ENCODE results near the gene ANO3.
A peak's percentile ranks its signal among the peaks of the same experiment; 100 is the strongest.

The ANO3 gene

GRCh38 chr11:26359055-26359454 lies 27.1 kb downstream of the ANO3 start:
- no peak for DNase-seq (ENCODE audit: low read depth)

GRCh38 chr11:26365284-26365683 lies 33.4 kb downstream of the ANO3 start:
- DNase-seq (ENCODE audit: low read depth): no peak

DNA sequence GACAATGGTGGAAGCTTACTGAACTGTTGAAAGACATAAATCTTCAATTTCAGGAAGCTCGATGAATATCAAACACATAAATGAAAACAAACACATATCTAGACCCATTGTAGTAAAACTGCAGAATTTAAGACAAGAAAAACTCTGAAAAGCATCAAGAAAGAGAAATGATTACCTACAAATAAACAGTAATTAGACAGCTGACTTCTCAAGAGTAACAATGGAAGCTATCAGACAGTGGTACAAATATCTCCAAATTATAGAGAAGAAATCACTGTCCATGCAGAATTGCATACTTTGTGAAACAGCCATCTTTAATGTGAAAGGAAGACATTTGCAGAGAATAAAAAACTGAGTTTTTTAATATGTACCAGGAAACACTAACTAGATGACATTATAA lies 45.7 kb downstream of the ANO3 start:
- DNase-seq (ENCODE audit: low read depth): no peak

DNA sequence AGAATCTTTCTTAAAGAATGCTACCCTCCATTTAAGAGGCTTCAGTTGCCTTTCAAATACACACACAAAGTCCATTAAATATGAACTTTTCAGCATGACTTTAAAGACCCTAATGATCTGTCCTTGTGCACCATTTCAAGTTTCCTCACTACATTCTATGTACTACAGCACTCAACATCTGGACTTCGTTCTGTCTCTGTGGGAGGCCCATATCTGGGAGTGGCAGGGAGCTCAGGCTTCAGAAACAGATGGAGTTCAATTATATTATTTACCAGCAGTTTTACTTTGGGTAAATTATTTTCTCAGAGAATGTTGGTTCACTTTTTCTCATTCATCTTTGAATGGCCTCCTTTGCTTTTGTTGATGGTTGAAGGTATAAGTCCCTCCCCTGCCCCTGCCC lies 67.4 kb downstream of the ANO3 start:
- no peak for DNase-seq (ENCODE audit: low read depth)

GRCh38 chr11:26410706-26411366 lies 78.9 kb downstream of the ANO3 start:
- no peak for DNase-seq (ENCODE audit: low read depth)

- DNase-seq (ENCODE audit: low read depth): no peak
Observed at GRCh38 chr11:26412955-26413354, 81.0 kb downstream of the ANO3 start.

GRCh38 chr11:26418386-26418912 lies 86.5 kb downstream of the ANO3 start:
- no peak for DNase-seq (ENCODE audit: low read depth)

DNA sequence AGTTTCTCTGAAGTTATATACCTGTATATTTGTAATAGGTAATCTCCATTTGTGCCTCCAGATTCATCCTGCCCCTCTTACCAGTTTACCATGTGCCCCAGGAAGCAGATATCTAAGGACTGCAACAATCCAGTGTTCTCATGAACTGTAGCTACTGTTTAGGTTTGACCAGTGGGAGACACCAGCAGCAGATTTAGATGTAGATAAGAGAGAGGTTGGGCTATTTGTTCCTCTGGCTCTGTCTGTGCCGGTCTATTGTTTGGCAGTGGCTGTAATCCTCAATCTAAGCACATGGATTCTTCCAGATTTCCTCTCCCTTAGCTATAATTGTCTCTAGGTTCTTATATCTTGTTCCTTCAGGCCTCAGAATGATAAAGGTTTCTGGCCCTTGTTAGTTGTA lies 88.4 kb downstream of the ANO3 start:
- DNase-seq (ENCODE audit: low read depth): no peak

GRCh38 chr11:26424255-26424654 lies 92.3 kb downstream of the ANO3 start:
- no peak for DNase-seq (ENCODE audit: low read depth)

DNA sequence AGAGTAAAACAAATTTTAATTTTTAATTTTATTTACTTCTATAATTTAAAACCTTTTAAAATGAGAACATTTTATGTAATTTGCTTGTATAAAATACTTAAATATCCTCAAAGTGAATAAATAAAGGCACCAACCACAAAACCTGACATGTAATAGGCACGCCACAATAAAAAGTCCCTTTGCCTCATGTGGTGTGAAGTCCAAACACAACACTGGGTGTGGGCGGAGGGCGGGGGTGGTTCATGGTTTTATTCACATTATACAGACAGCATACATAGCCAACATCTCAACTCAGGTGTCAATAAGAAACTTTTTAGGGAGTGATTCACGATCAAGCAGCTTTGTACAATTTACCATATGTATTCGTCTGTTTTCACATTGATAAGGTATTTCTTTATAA lies 107.9 kb downstream of the ANO3 start:
- DNase-seq (ENCODE audit: low read depth): no peak

GRCh38 chr11:26442131-26442530 lies 110.2 kb downstream of the ANO3 start:
- peak; percentile 59 for DNase-seq (ENCODE audit: low read depth)

GRCh38 chr11:26443617-26444016 lies 111.7 kb downstream of the ANO3 start:
- DNase-seq (ENCODE audit: low read depth): no peak

GRCh38 chr11:26457636-26458035 lies 125.7 kb downstream of the ANO3 start:
- DNase-seq (ENCODE audit: low read depth): no peak

- no peak for DNase-seq (ENCODE audit: low read depth)
Observed at GRCh38 chr11:26465274-26465673, 133.3 kb downstream of the ANO3 start.

GRCh38 chr11:26467506-26467905 lies 135.6 kb downstream of the ANO3 start:
- no peak for DNase-seq (ENCODE audit: low read depth)

GRCh38 chr11:26470992-26471391 lies 139.1 kb downstream of the ANO3 start:
- DNase-seq (ENCODE audit: low read depth): no peak

- no peak for DNase-seq (ENCODE audit: low read depth)
Observed at GRCh38 chr11:26473216-26474194, 141.6 kb downstream of the ANO3 start.

DNA sequence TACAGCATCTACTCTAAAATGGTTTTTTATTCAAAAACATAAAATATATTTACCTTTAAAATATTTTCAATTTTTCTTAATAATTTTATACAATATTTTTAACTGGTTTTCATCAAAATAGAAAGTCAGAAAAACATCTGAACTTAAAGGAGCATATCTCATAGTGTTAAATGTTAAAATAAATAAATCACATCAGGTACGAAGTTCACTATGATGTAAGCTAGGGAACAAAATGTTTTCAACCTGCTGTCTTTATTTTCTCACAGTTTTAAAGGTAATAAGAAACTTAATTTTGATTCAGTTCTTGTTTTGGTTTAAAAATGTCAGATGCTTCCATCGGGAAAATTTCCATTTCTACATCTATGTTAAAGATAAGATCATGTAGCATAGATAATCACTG lies 142.5 kb downstream of the ANO3 start:
- DNase-seq (ENCODE audit: low read depth): no peak

- no peak for DNase-seq (ENCODE audit: low read depth)
Observed at GRCh38 chr11:26477396-26477795, 145.5 kb downstream of the ANO3 start.

DNA sequence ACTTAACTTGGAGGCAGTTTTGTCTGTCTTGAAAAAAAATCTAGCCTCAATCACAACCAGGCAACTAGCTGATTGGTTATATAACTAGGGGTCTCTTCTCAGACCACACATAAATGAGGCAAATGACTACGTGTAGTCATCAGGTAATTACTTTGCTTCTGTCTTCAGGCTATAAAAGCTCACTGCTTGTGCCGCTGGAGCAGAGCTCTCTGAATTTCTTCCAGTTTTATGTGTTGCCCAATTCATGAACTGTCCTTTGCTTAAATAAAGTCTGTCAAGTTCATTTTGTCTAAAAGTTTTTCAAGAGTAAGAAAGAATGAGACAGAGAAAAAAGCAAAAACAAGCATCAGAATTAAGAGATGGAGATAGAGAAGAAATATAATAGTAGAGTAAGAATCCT lies 146.8 kb downstream of the ANO3 start:
- DNase-seq (ENCODE audit: low read depth): no peak

- no peak for DNase-seq (ENCODE audit: low read depth)
Observed at GRCh38 chr11:26480041-26480440, 148.1 kb downstream of the ANO3 start.

GRCh38 chr11:26483108-26483507 lies 151.2 kb downstream of the ANO3 start:
- no peak for DNase-seq (ENCODE audit: low read depth)

- no peak for DNase-seq (ENCODE audit: low read depth)
Observed at GRCh38 chr11:26490546-26490945, 158.6 kb downstream of the ANO3 start.

Data from GM04504 (cell line).